CD4-positive, alpha-beta T cell (primary cell): ENCODE measurements around the gene RNF121. TPM values are rescaled to one million over a fixed set of nuclear protein-coding genes. Genes with fewer than 3 reads are reported as not detected.

Experiments used
- ATAC-seq: fragments of 200-7000 bp; cut with Tn5 transposase; one replicate; pipeline ENCODE4 v1.10.0; 2022; ENCODE audit warnings: mild to moderate bottlenecking; ENCODE audit not compliant: poor library complexity
- CTCF ChIA-PET: fragments of 350-600 bp; sonication (Branson Sonifier 250); formaldehyde crosslinking; loops from one replicate; lab custom pipeline; 2021; ENCODE audit warnings: antibody characterized with exemption, inconsistent platforms; lab: Charles Lee
- POLR2A ChIA-PET: fragments of 350-600 bp; sonication (Branson Sonifier 250); formaldehyde crosslinking; loops from one replicate; lab custom pipeline; 2021; ENCODE audit warnings: antibody characterized with exemption, inconsistent platforms; lab: Charles Lee
- DNase-seq, 14 experiments: peaks; one replicate each; pipeline ENCODE4 v3.0.0-alpha.2; 2013 to 2020; ENCODE audit warnings: mixed read lengths in 2 of 14
- H3K27ac ChIP-seq, 2 donors: one replicate each; pipeline versions ENCODE4 v1.5.1 to v1.7.0; 2013; ENCODE audit warnings: low read length in 2 of 2, low read depth in 1 of 2, mild to moderate bottlenecking in 1 of 2
- H3K27me3 ChIP-seq, 2 experiments: 1 replicate in 1 of 2; 2 replicates in 1 of 2; pipeline versions ENCODE4 v1.6.1 to v1.7.0; 2013; ENCODE audit warnings: low read length in 2 of 2, control low read depth in 1 of 2, mild to moderate bottlenecking in 1 of 2, moderate library complexity in 1 of 2; ENCODE audit not compliant: insufficient read depth in 2 of 2, control insufficient read depth in 1 of 2
- H3K36me3 ChIP-seq: one replicate; pipeline ENCODE4 v1.6.1; 2013; ENCODE audit warnings: low read length, control low read depth; ENCODE audit not compliant: insufficient read depth
- H3K4me1 ChIP-seq: one replicate; pipeline ENCODE4 v1.6.1; 2013; ENCODE audit warnings: low read length, control low read depth; ENCODE audit not compliant: insufficient read depth
- H3K4me3 ChIP-seq: one replicate; pipeline ENCODE4 v1.5.1; 2013; ENCODE audit warnings: mild to moderate bottlenecking, low read length, moderate library complexity
- H3K9me3 ChIP-seq, 2 experiments: 1 replicate in 1 of 2; 2 replicates in 1 of 2; pipeline versions ENCODE4 v1.6.1 to v1.7.0; 2013; ENCODE audit warnings: low read length in 2 of 2, mild to moderate bottlenecking in 2 of 2, control low read depth in 1 of 2, moderate library complexity in 1 of 2; ENCODE audit not compliant: control insufficient read depth in 1 of 2, insufficient read depth in 1 of 2
- H3K27ac Mint-ChIP-seq: one replicate; pipeline ENCODE4 v1.8.0; 2020; ENCODE audit warnings: mixed read lengths
- H3K27me3 Mint-ChIP-seq: one replicate; pipeline ENCODE4 v1.8.0; 2021; ENCODE audit warnings: mixed read lengths
- H3K36me3 Mint-ChIP-seq: one replicate; pipeline ENCODE4 v1.8.0; 2021; ENCODE audit warnings: low read depth, mixed read lengths
- H3K4me1 Mint-ChIP-seq: one replicate; pipeline ENCODE4 v1.8.0; 2021; ENCODE audit warnings: low read depth, mixed read lengths
- H3K4me3 Mint-ChIP-seq: one replicate; pipeline ENCODE4 v1.8.0; 2020; ENCODE audit warnings: mild to moderate bottlenecking, mixed read lengths
- H3K9me3 Mint-ChIP-seq: one replicate; pipeline ENCODE4 v1.8.0; 2020; ENCODE audit warnings: mixed read lengths
- CTCF ChIP-seq: fragments of 200-600 bp; IDR thresholded peaks from one replicate; pipeline ENCODE4 v1.8.0; 2022; ENCODE audit warnings: antibody characterized with exemption, mild to moderate bottlenecking
- intact Hi-C, 2 experiments: fragments of 100-400 bp; cut with DNase I in 1 of 2; cut with micrococcal nuclease in 1 of 2; formaldehyde crosslinking; loops; one replicate each; pipeline versions ENCODE4 v1.15.1 to v1.9.0; 2023 to 2025; cut with DNase I, micrococcal nuclease
- total RNA-seq, 174 experiments: library from RNA in 2 of 174; stranded (reverse) in 2 of 174; gene quantifications; one replicate each; pipeline ENCODE4 v1.2.3 and lab custom pipeline; 2021 to 2026

Gene RNF121
- total RNA-seq, 2 experiments from 2014 or later, result 10.1 to 10.4 TPM

- peaks cover 70% of the 10 kb centered on the region for H3K36me3 Mint-ChIP-seq
- ATAC-seq (no peak), DNase-seq (no peak)
- Histone ChIP-seq H3K27ac (no peak overlapping the region), H3K4me3 (no peak overlapping the region), H3K4me1 (peaks cover 34% of the 10 kb centered on the region), H3K27me3 (no peaks in the 10 kb centered on the region), H3K36me3 (peaks cover 59% of the 10 kb centered on the region), H3K9me3 (no peaks in the 10 kb centered on the region)
- peak overlapping the region; percentile 39 for H3K4me3 Mint-ChIP-seq
- no peak for TF ChIP-seq CTCF
- no peaks in the 10 kb centered on the region for H3K9me3 Mint-ChIP-seq
- ChIA-PET CTCF (no interaction called here), POLR2A (no interaction called here)
- peaks cover 39% of the 10 kb centered on the region for H3K4me1 Mint-ChIP-seq
- no peaks in the 10 kb centered on the region for H3K27me3 Mint-ChIP-seq
- peak overlapping the region; percentile 72 for H3K27ac Mint-ChIP-seq
- intact Hi-C loops, result no loop called here
Observed at GRCh38 chr11:72001834-72002591, 73.2 kb downstream of the RNF121 start.

GRCh38 chr11:72002841-72003775 is 74.3 kb downstream of the RNF121 start:
- H3K4me3 Mint-ChIP-seq, result no peak overlapping the region
- no peaks in the 10 kb centered on the region for H3K27me3 ChIP-seq
- H3K4me1 Mint-ChIP-seq, result peaks cover 36% of the 10 kb centered on the region
- H3K27ac Mint-ChIP-seq, result peak overlapping the region; percentile 72
- H3K27me3 Mint-ChIP-seq, result no peaks in the 10 kb centered on the region
- H3K4me3 ChIP-seq, result no peak overlapping the region
- H3K9me3 Mint-ChIP-seq, result no peaks in the 10 kb centered on the region
- peaks cover 25% of the 10 kb centered on the region for H3K4me1 ChIP-seq
- ATAC-seq (no peak), DNase-seq (no peak)
- H3K9me3 ChIP-seq, result no peaks in the 10 kb centered on the region
- ChIA-PET CTCF (no interaction called here), POLR2A (no interaction called here)
- TF ChIP-seq CTCF, result no peak
- H3K27ac ChIP-seq, result no peak overlapping the region
- peaks cover 70% of the 10 kb centered on the region for H3K36me3 ChIP-seq
- peaks cover 81% of the 10 kb centered on the region for H3K36me3 Mint-ChIP-seq
- intact Hi-C loops, result no loop called here

GRCh38 chr11:72003776-72004171 is 74.9 kb downstream of the RNF121 start:
- Mint-ChIP-seq H3K4me1 (peaks cover 30% of the 10 kb centered on the region), H3K36me3 (peaks cover 84% of the 10 kb centered on the region), H3K9me3 (no peaks in the 10 kb centered on the region), H3K4me3 (no peak overlapping the region), H3K27me3 (no peaks in the 10 kb centered on the region), H3K27ac (no peak overlapping the region)
- Histone ChIP-seq H3K27ac (no peak overlapping the region), H3K27me3 (no peaks in the 10 kb centered on the region), H3K9me3 (no peaks in the 10 kb centered on the region), H3K36me3 (peaks cover 77% of the 10 kb centered on the region), H3K4me1 (peaks cover 18% of the 10 kb centered on the region), H3K4me3 (no peak overlapping the region)
- POLR2A ChIA-PET, result no interaction called here
- DNase-seq (no peak), ATAC-seq (no peak)
- intact Hi-C loops, result no loop called here
- no peak for TF ChIP-seq CTCF
- CTCF ChIA-PET, result no interaction called here
